Measurements from ENCODE around the gene PKP2.

PKP2 gene

DNA sequence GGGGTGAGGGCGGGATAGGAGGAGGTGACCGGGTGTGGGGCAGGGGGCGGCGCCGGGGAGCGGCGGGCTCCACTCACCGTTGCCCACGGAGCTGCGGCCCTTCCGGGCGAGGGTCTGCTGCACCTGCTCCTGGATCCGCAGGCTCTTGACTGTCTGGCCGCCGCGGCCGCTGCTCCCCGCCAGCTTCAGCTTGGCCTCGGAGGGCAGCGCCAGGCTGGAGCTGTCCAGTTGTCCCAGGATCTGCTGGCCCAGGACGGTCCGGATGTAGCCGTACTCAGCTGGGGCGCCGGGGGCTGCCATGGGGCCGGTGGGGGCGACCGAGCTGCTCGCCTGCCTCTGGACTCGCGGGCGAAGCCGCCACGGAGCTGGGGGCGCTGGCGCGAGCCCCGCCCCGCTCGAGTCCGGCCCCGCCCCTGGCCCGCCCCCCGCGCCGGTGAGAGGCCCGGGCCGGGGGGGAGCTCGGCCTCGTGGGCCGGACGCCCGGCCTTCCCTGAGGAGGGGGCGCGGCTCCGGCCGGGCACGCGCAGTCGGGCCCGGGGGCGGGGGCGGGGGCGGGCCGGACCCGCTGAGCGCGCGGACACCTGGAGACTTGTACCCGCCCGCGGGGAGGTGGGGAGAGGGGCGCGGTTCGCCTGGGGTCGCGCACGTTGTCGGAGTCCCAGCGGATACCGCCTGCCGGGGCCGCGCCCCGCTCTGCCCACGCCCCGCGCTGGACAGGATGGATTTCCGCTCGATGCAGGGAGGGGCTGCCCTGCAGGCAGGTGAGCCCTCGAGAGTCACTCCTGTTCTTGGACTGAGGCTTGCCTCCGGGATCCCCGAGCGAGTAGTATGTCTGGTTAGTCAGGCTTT is at the start of gene PKP2:
Gene PKP2, minus strand, starts transcription at position 346 of the 849 bp plus-strand sequence. Its CDS starts 46 bp downstream, at position 300.
- Histone ChIP-seq H3K9me3 (ENCODE audit: control insufficient read depth, insufficient read depth, low read length) (no peaks in the 10 kb centered on the region), H3K36me3 (ENCODE audit: insufficient read depth, low read length) (no peaks in the 10 kb centered on the region), H3K4me1 (ENCODE audit: insufficient read depth, low read length) (peaks cover 29% of the 10 kb centered on the region), H3K9ac (ENCODE audit: low read depth, low read length) (peak within 1 kb of the TSS; percentile 55)

DNA sequence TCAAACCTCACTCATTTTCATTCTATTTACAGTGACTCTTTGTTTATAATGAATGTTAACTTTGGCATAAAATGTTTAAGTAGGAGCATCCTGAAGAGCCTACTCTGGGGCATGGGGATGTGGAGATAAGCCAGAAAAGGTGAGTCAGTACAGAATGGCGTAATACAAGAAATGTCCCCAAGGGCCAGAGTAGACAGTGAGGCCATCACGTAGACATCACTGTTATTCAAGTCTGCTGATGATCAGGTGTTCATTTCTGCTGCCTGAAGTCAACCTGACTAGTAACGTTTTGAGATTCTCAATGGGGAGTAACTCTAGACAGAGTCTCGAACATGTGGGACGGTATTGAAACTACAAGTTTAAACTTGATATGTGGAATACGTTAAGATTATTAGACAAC is 47.6 kb upstream of the PKP2 start:
- Histone ChIP-seq H3K36me3 (ENCODE audit: insufficient read depth, low read length) (no peaks in the 10 kb centered on the region), H3K9me3 (ENCODE audit: control insufficient read depth, insufficient read depth, low read length) (no peaks in the 10 kb centered on the region), H3K9ac (ENCODE audit: low read depth, low read length) (no peak overlapping the region), H3K4me1 (ENCODE audit: insufficient read depth, low read length) (0 out of 2 replicates have a peak, but pooled peaks cover 3% of the 10 kb centered on the region)

DNA sequence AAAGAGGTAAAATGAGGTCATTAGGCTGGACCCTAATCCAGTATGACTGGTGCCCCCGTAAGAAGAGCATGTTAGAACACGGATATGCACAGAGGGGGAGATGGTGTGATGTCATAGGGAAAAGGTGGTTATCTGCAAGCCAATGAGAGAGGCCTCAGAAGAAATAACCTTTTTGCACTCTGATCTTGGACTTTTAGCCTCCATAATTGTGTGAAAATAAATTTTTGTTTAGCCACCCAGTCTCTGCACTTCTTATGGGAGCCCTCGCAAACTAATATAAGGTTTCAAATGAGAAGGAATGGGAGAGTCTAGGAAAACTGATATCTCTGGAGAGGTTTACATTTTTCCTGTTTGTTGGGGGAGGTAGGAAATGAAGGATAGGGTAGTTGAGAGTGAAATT is 43.2 kb upstream of the PKP2 start:
- H3K9me3 ChIP-seq (ENCODE audit: control insufficient read depth, insufficient read depth, low read length), result no peaks in the 10 kb centered on the region
- no peaks in the 10 kb centered on the region for H3K36me3 ChIP-seq (ENCODE audit: insufficient read depth, low read length)
- H3K9ac ChIP-seq (ENCODE audit: low read depth, low read length), result no peak overlapping the region
- no peaks in the 10 kb centered on the region for H3K4me1 ChIP-seq (ENCODE audit: insufficient read depth, low read length)

DNA sequence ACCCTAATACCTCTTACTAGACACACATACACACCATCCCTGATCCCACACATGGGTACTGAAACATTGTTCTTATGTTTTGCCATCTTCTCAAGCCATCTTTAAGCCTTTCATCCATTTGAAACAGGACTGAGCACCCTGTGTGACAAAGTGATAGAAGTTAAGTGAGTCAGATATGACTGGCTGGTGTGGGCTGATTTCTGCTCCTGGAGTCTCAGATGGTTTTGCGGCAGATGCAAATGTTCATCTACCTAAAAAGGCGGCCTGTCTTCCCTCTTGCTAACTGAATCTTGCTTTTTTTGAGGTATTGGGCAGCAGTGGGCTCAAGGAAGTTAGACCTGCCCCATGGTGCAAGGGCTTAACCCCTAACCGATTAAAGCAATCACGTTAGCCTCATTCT is 30.4 kb upstream of the PKP2 start:
- H3K36me3 ChIP-seq (ENCODE audit: insufficient read depth, low read length), result no peaks in the 10 kb centered on the region
- H3K9ac ChIP-seq (ENCODE audit: low read depth, low read length), result no peak overlapping the region
- H3K9me3 ChIP-seq (ENCODE audit: control insufficient read depth, insufficient read depth, low read length), result no peaks in the 10 kb centered on the region
- H3K4me1 ChIP-seq (ENCODE audit: insufficient read depth, low read length), result no peaks in the 10 kb centered on the region

DNA sequence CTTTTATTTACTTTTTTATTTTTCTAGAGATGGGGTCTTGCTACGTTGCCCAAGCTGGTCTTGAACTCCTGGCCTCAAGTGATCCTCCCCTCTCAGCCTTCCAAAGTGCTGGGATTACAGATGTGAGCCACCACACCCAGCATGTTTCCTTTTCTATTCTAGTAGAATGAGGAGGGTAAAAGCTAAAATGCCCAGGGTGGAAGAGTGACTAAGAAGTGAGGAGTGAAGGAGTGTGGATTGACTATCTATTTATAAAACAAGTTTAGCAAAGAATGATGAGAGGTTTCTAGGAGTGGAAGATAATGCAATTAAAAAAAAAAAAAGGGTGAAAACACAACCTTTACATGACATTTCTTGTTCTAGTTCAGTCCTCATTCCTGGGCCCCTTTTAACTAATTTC is 29.8 kb upstream of the PKP2 start:
- Histone ChIP-seq H3K36me3 (ENCODE audit: insufficient read depth, low read length) (no peaks in the 10 kb centered on the region), H3K9me3 (ENCODE audit: control insufficient read depth, insufficient read depth, low read length) (no peaks in the 10 kb centered on the region), H3K4me1 (ENCODE audit: insufficient read depth, low read length) (no peaks in the 10 kb centered on the region), H3K9ac (ENCODE audit: low read depth, low read length) (no peak overlapping the region)

DNA sequence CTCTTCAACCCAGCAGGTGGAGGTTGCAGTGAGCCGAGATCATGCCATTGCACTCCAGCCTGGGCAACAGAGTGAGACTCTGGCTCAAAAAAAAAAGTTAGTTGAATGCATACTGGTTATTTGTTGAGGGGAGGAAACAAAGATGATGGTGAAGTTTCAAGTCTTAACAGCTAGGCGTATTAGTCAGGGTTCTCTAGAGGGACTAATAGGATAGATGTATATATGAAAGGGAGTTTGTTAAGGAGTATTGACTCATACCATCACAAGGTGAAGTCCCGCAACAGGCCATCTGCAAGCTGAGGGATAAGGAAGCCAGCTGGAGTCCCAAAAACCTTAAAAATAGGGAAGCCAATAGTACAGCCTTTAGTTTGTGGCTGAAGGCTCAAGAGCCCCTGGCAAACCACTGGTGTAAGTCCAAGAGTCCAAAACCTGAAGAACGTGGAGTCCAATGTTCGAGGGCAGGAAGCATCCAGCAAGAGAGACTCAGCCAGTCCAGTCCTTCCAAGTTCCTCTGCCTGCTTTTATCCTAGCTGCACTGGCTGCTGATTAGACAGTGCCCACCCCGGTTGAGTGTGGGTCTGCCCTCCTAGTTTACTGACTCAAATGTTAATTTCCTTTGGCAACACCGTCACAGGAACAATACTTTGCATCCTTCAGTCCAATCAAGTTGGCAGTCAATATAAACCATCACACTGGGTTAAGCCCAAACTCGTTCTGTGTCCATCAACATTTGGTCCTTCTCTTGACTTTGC is 26.1 kb upstream of the PKP2 start:
- H3K9me3 ChIP-seq (ENCODE audit: control insufficient read depth, insufficient read depth, low read length), result no peaks in the 10 kb centered on the region
- H3K4me1 ChIP-seq (ENCODE audit: insufficient read depth, low read length), result no peaks in the 10 kb centered on the region
- H3K36me3 ChIP-seq (ENCODE audit: insufficient read depth, low read length), result no peaks in the 10 kb centered on the region
- H3K9ac ChIP-seq (ENCODE audit: low read depth, low read length), result no peak overlapping the region

DNA sequence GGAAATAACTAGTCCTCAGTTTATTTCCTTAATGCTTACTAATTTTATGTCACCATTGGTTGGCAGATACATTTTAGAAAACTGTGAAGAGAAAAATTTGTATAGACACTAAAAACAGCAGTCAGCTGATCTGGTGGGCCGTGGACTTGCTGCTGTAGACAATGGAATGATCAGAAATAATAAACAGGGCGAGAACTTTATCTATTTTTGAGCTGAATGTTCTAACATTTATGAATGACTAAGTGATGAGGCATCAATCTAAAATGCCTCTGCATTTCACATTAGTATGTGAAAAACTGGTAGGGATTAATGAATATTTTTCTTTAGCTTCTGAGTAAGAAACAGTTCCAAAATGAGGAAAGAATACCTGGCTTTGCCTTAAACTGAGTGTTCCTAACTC is 24.8 kb upstream of the PKP2 start:
- H3K4me1 ChIP-seq (ENCODE audit: insufficient read depth, low read length), result no peaks in the 10 kb centered on the region
- no peaks in the 10 kb centered on the region for H3K36me3 ChIP-seq (ENCODE audit: insufficient read depth, low read length)
- no peak overlapping the region for H3K9ac ChIP-seq (ENCODE audit: low read depth, low read length)
- H3K9me3 ChIP-seq (ENCODE audit: control insufficient read depth, insufficient read depth, low read length), result no peaks in the 10 kb centered on the region

DNA sequence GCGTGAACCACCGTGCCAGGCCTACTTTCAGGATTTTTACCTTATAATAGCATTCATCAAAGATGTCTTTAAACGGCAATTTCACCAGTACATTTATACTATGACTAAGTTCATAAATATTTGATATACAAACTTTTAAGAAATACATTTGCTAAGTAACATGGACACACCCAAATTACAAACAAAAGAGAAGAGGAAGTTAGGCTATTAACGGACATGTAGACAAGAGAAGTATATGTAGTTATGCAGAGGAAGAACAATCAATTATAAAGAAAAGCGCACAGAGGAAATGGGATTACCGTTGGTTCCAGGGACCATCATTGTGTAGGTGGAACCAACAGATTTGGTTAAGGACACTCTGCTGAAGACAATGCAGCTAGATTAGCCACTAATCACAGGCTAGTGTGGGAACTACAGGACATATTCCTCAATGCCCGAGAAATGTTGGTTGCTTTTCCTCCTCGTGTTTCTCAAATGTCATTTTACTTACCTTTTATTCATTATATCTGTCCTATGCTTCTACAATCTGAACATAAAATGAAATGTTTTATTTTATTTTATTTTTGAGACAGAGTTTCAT is 24.0 kb upstream of the PKP2 start:
- no peaks in the 10 kb centered on the region for H3K9me3 ChIP-seq (ENCODE audit: control insufficient read depth, insufficient read depth, low read length)
- no peaks in the 10 kb centered on the region for H3K4me1 ChIP-seq (ENCODE audit: insufficient read depth, low read length)
- no peaks in the 10 kb centered on the region for H3K36me3 ChIP-seq (ENCODE audit: insufficient read depth, low read length)
- H3K9ac ChIP-seq (ENCODE audit: low read depth, low read length), result no peak overlapping the region

DNA sequence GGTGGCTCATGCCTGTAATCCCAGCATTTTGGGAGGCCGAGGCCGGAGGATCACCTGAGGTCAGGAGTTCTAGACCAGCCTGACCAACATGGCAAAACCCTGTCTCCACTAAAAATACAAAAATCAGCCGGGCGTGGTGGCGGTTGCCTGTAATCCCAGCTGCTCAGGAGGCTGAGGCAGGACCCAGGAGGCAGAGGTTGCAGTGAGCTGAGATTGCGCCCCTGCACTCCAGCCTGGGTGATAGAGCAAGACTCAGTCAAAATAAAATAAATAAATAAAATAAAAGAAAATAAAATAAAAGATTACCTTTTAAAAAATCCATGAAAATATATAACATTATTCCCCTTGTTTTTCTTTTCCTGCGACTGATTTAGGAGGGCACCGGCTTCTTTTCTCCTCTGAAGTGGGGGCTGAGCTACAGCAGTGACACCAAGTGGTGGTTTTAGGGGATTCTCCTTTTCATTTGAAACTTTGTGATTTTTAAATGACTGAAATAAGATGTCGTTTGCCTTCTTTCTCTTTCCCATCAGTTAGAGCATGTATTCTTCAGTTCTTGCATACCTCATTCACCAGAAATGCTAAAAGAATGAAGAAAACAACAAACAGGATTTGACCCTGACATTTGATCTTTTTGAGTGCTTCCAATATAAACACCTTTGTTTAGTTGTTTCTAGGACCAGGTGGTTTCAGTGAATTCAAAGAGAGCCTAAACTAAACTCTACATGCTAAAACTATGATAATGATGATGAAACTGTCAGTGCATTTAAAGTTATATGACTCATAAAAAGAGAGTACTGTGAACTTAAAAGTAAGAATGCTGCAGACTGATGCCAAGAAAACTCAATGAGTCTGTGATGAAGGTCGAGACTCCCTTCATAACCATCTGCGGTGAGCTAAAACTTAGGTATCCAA is 22.6 kb upstream of the PKP2 start:
- H3K9ac ChIP-seq (ENCODE audit: low read depth, low read length), result no peak overlapping the region
- H3K4me1 ChIP-seq (ENCODE audit: insufficient read depth, low read length), result no peaks in the 10 kb centered on the region
- no peaks in the 10 kb centered on the region for H3K9me3 ChIP-seq (ENCODE audit: control insufficient read depth, insufficient read depth, low read length)
- H3K36me3 ChIP-seq (ENCODE audit: insufficient read depth, low read length), result no peaks in the 10 kb centered on the region

DNA sequence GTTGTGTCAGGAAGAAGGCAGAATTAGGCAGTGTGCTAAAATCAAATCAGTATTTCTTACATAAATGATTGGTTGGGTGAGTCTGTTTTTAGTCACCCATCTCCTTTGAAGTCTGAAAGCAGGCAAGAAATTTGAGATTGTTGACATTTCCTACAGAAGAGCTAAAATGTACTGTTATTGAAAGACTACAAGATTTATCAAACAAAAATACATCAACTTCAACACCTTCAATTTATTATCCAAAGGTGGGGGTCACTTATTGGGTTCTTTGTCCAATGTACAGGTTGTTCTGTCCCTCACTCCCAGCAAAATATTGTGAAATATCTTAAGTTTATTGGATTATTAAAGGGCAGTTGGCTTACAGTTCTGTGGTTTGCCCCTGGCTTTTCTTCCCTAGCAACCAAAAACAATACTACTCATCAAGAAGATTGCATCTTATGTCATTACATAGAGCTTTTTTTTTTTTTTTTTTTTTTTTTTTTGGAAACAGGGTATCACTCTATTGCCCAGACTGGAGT is 20.6 kb upstream of the PKP2 start:
- no peaks in the 10 kb centered on the region for H3K36me3 ChIP-seq (ENCODE audit: insufficient read depth, low read length)
- no peaks in the 10 kb centered on the region for H3K4me1 ChIP-seq (ENCODE audit: insufficient read depth, low read length)
- H3K9me3 ChIP-seq (ENCODE audit: control insufficient read depth, insufficient read depth, low read length), result no peaks in the 10 kb centered on the region
- H3K9ac ChIP-seq (ENCODE audit: low read depth, low read length), result no peak overlapping the region

DNA sequence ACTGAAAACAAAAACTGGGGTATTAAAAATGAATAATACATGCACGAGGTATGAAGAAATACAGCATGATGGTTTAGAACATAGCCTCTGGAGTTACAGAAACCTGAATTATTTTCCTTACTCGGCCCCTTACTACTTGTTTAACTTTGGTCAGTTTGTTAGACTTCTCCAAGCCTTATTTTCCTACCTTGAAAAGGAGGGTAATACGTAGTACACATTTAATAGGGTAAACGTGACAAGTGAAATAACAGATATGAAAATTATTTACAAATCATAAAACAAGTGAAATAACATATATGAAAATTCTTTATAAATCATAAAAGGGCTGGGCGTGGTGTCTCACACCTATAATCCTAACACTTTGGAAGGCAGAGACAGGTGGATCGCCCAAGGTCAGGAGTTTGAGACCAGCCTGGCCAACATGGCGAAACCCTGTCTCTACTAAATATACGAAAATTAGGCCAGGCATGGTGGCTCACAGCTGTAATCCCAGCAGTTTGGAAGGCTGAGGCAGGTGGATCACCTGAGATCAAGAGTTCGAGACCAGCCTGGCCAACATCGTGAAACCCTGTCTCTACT is 11.4 kb upstream of the PKP2 start:
- H3K4me1 ChIP-seq (ENCODE audit: insufficient read depth, low read length), result no peaks in the 10 kb centered on the region
- H3K9ac ChIP-seq (ENCODE audit: low read depth, low read length), result no peak overlapping the region
- H3K36me3 ChIP-seq (ENCODE audit: insufficient read depth, low read length), result no peaks in the 10 kb centered on the region
- no peaks in the 10 kb centered on the region for H3K9me3 ChIP-seq (ENCODE audit: control insufficient read depth, insufficient read depth, low read length)

DNA sequence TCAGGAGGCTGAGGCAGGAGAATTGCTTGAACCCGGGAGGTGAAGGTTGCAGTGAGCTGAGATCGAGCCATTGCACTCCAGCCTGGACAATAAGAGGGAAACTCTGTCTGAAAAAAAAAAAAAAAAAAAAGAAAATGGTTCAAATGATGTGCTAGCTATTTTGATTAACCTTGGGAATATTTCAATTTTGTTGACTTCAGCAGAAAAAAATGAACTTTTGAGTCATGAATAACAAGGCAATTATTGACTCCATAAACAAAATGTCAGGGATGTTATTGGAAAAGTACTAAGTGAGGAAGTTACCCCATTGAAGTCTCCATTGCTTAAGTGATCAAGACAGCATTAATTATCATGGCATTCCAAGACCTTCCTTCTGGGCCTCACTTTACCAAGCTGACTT is 10.6 kb upstream of the PKP2 start:
- Histone ChIP-seq H3K36me3 (ENCODE audit: insufficient read depth, low read length) (no peaks in the 10 kb centered on the region), H3K9me3 (ENCODE audit: control insufficient read depth, insufficient read depth, low read length) (no peaks in the 10 kb centered on the region), H3K9ac (ENCODE audit: low read depth, low read length) (no peak overlapping the region), H3K4me1 (ENCODE audit: insufficient read depth, low read length) (no peaks in the 10 kb centered on the region)

DNA sequence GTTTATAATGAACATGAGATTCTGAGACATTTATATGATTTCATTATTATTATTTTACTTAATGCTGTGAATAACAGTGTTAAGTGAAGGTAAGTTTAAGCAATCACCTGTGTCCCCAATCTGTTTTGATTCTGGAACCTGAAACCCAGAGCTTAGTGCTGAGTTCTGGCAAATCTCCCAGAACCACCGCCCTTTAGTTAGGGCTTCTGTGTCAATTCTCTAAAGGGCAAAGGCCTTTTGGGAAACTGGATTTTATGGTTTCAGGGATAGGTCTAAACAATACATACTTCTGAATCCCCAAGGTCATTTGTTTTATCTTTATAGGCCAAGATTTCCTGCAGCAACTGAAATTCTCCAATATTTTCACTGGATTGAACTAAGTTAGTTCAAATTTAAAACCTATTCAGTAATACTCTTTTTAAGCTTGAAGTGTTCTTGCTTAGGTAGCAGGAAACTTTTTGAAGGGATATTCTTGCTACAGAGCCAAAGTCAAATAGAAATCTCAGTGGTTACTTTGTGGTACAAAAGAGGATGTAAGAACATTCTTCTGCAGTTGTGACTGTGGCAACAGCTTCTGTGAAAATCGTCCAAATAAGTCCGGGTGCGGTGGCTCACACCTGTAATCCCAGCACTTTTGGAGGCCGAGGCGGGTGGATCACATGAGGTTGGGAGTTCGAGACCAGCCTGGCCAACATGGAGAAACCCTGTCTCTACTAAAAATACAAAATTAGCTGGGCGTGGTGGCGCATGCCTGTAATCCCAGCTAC is 10.0 kb upstream of the PKP2 start:
- Histone ChIP-seq H3K9me3 (ENCODE audit: control insufficient read depth, insufficient read depth, low read length) (no peaks in the 10 kb centered on the region), H3K4me1 (ENCODE audit: insufficient read depth, low read length) (peaks cover 1% of the 10 kb centered on the region), H3K36me3 (ENCODE audit: insufficient read depth, low read length) (no peaks in the 10 kb centered on the region), H3K9ac (ENCODE audit: low read depth, low read length) (no peak overlapping the region)
